B cell (primary cell): ENCODE measurements around the gene ZFYVE9. TPM values are rescaled to one million over a fixed set of nuclear protein-coding genes. Genes with fewer than 3 reads are reported as not detected.

Experiments used
- ATAC-seq: fragments of 200-7000 bp; cut with Tn5 transposase; one replicate; pipeline ENCODE4 v1.10.0; 2021; ENCODE audit warnings: low read depth, mild to moderate bottlenecking, moderate number of reproducible peaks, moderate library complexity
- CTCF ChIA-PET: fragments of 350-600 bp; sonication (Branson Sonifier 250); formaldehyde crosslinking; loops from one replicate; lab custom pipeline; 2021; ENCODE audit warnings: antibody characterized with exemption, inconsistent platforms; lab: Charles Lee
- POLR2A ChIA-PET: fragments of 350-600 bp; sonication (Branson Sonifier 250); formaldehyde crosslinking; loops from one replicate; lab custom pipeline; 2021; ENCODE audit warnings: antibody characterized with exemption; lab: Charles Lee
- DNase-seq: peaks from one replicate; pipeline ENCODE4 v3.0.0; 2013
- H2AFZ ChIP-seq: 2 replicates; pipeline ENCODE4 v1.6.1; 2012; ENCODE audit warnings: mild to moderate bottlenecking, low read depth, low read length; ENCODE audit not compliant: insufficient read depth, poor library complexity, severe bottlenecking
- H3K27ac ChIP-seq, 2 donors: 1 replicate in 1 of 2; 2 replicates in 1 of 2; pipeline ENCODE4 v1.5.1; 2012 to 2013; ENCODE audit warnings: low read length in 2 of 2, mild to moderate bottlenecking in 2 of 2, moderate library complexity in 1 of 2
- H3K27me3 ChIP-seq, 4 experiments: fragments of 200-600 bp in 1 of 4; sonication (generic) in 1 of 4; replicated peaks in 1 of 4; 1 replicate in 2 of 4; 2 replicates in 2 of 4; pipeline versions ENCODE4 v1.6.1 to v1.7.0; 2013 to 2016; ENCODE audit warnings: low read length in 3 of 4, mild to moderate bottlenecking in 2 of 4, mixed read lengths in 1 of 4, moderate library complexity in 1 of 4; ENCODE audit not compliant: insufficient read depth in 4 of 4, control insufficient read depth in 3 of 4; ENCODE audit errors: control extremely low read depth in 1 of 4
- H3K36me3 ChIP-seq, 2 experiments: replicated peaks in 1 of 2; 1 replicate in 1 of 2; 2 replicates in 1 of 2; pipeline versions ENCODE4 v1.6.1 to v1.7.1; 2013; ENCODE audit warnings: low read length in 1 of 2; ENCODE audit not compliant: insufficient read depth in 2 of 2, control insufficient read depth in 1 of 2; ENCODE audit errors: control extremely low read depth in 1 of 2, extremely low read depth in 1 of 2
- H3K4me1 ChIP-seq, 2 donors: fragments of 200-600 bp in 1 of 2; sonication (generic) in 1 of 2; 1 replicate in 1 of 2; 2 replicates in 1 of 2; pipeline versions ENCODE4 v1.5.1 to v1.6.1; 2013 to 2017; ENCODE audit warnings: low read length in 2 of 2; ENCODE audit not compliant: control insufficient read depth in 2 of 2, insufficient read depth in 2 of 2
- H3K4me2 ChIP-seq: replicated peaks from 2 replicates; pipeline ENCODE3; 2012; ENCODE audit warnings: mild to moderate bottlenecking, low read depth, low read length; ENCODE audit not compliant: poor library complexity, severe bottlenecking
- H3K4me3 ChIP-seq, 5 experiments: fragments of 200-600 bp in 1 of 5; sonication (generic) in 1 of 5; 1 replicate in 3 of 5; 2 replicates in 2 of 5; pipeline versions ENCODE4 v1.5.1 to v1.7.0; 2011 to 2016; ENCODE audit warnings: low read length in 4 of 5, mild to moderate bottlenecking in 4 of 5, low read depth in 2 of 5, control low read depth in 1 of 5, moderate library complexity in 1 of 5; ENCODE audit not compliant: insufficient read depth in 1 of 5; ENCODE audit errors: control extremely low read depth in 1 of 5, extremely low read depth in 1 of 5
- H3K79me2 ChIP-seq: fragments of 200-600 bp; sonication (generic); one replicate; pipeline ENCODE4 v1.6.0; 2016; ENCODE audit warnings: low read length; ENCODE audit not compliant: control insufficient read depth, insufficient read depth
- H3K9ac ChIP-seq: fragments of 200-600 bp; sonication (generic); 2 replicates; pipeline ENCODE4 v1.6.1; 2017; ENCODE audit warnings: mild to moderate bottlenecking, low read length, moderate library complexity
- H3K9me3 ChIP-seq, 3 donors: one replicate each; pipeline versions ENCODE4 v1.6.1 to v1.7.1; 2013; ENCODE audit warnings: low read length in 2 of 3; ENCODE audit not compliant: control insufficient read depth in 2 of 3, insufficient read depth in 1 of 3; ENCODE audit errors: control extremely low read depth in 1 of 3
- H4K20me1 ChIP-seq: 2 replicates; pipeline ENCODE4 v1.6.0; 2012; ENCODE audit warnings: mild to moderate bottlenecking, low read length; ENCODE audit not compliant: insufficient read depth, control insufficient read depth, poor library complexity, severe bottlenecking
- H3K27ac Mint-ChIP-seq: one replicate; pipeline ENCODE4 v1.8.0; 2021; ENCODE audit warnings: mixed read lengths
- H3K27me3 Mint-ChIP-seq: one replicate; pipeline ENCODE4 v1.8.0; 2021; ENCODE audit warnings: mixed read lengths
- H3K4me1 Mint-ChIP-seq: one replicate; pipeline ENCODE4 v1.8.0; 2021; ENCODE audit warnings: mixed read lengths
- H3K4me3 Mint-ChIP-seq: one replicate; pipeline ENCODE4 v1.8.0; 2021; ENCODE audit warnings: mixed read lengths
- H3K9me3 Mint-ChIP-seq: one replicate; pipeline ENCODE4 v1.8.0; 2022; ENCODE audit warnings: mixed read lengths; ENCODE audit not compliant: insufficient read depth
- EZH2 ChIP-seq: IDR thresholded peaks from 2 replicates; pipeline ENCODE4 v1.6.1; 2012; ENCODE audit warnings: borderline replicate concordance, low read depth, mild to moderate bottlenecking, moderate library complexity, low read length; ENCODE audit not compliant: insufficient read depth, poor library complexity, severe bottlenecking
- WGBS: methylation state at CpG from one replicate; pipeline ENCODE4 v1.1.5; 2013; ENCODE audit warnings: missing lambda C conversion rate; ENCODE audit not compliant: insufficient coverage; 5-methylcytosine and 5-hydroxymethylcytosine counted together
- intact Hi-C: fragments of 100-400 bp; cut with micrococcal nuclease; formaldehyde crosslinking; loops from one replicate; pipeline ENCODE4 v1.10.0; 2022
- polyA plus RNA-seq: library from polyadenylated mRNA; depleted of rRNA; stranded (reverse); fragments of >200 nt; gene quantifications from 2 replicates; pipeline ENCODE4 v1.2.3, GENCODE V29; 2012
- total RNA-seq, 2 donors: library from RNA; stranded (reverse); fragments of 120-200 nt in 1 of 2; gene quantifications; 1 replicate in 1 of 2; 2 replicates in 1 of 2; pipeline versions ENCODE4 v1.2.3 to v1.2.4, GENCODE V29; 2013 to 2022
- TF ChIP-seq, protein P1 (sequence below): fragments of 200-600 bp; IDR thresholded peaks from one replicate; pipeline ENCODE4 v1.8.0; 2022; ENCODE audit warnings: antibody characterized with exemption, mild to moderate bottlenecking

Gene ZFYVE9
- total and polyA plus RNA-seq, 2 donors (not counting 1 experiment from before 2014, with no cell fraction given) = 0.16 to 3.3 TPM

DNA sequence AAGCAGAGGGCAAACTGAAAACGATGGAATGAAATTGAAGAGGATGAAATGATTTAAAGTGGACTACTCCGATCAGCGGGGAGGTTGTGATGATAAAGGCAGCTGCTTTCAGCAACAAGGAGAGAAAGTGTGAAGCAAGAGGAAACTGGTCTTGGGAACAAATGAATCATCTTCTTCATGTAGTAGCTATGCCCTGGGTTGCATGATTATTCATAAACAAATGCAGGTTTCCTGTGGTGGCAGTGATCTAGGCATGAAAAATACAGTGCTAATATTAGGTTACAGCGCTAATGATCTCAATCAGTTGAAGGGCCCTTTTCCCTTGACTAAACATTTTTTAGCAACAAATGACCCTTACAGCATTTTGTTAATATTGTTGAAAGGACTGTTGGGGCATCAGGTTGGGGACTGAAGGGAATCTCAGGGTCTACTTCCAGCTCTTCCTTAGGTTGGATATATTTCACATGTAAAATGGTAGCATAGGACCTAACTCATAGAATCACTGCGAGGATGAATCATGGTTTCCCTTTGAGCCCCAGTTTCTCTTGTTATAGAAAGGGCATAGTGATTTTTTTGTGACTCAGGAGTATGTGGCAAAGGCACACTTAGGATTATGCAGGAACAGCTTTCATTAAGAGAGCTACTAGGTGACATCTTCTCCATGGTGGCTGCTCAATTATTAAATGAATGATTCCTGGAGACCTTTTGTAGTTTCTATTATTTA, 1.9 kb upstream of the ZFYVE9 start:
- DNase-seq = no peak
- Mint-ChIP-seq H3K4me1 (peaks cover 27% of the 10 kb centered on the region), H3K9me3 (no peaks in the 10 kb centered on the region), H3K27ac (peak overlapping the region; percentile 1), H3K27me3 (peaks cover 36% of the 10 kb centered on the region), H3K4me3 (peak overlapping the region; percentile 7)
- Histone ChIP-seq H3K9ac (peak overlapping the region; percentile 8), H3K27me3 (peaks cover 0 to 33% (median 24%) of the 10 kb centered on the region in 4 experiments), H2AFZ (no peak overlapping the region), H4K20me1 (no peaks in the 10 kb centered on the region), H3K4me2 (no peak overlapping the region), H3K79me2 (no peaks in the 10 kb centered on the region), H3K4me1 (peaks cover 14 to 18% of the 10 kb centered on the region in 2 donors), H3K4me3 (no peak overlapping the region), H3K9me3 (no peaks in the 10 kb centered on the region), H3K27ac (no peak overlapping the region), H3K36me3 (no peaks in the 10 kb centered on the region)
- WGBS = 52% methylated on average over 3 of the region's 5 CpGs
- POLR2A ChIA-PET = no interaction called here
- TF ChIP-seq, protein P1, sequence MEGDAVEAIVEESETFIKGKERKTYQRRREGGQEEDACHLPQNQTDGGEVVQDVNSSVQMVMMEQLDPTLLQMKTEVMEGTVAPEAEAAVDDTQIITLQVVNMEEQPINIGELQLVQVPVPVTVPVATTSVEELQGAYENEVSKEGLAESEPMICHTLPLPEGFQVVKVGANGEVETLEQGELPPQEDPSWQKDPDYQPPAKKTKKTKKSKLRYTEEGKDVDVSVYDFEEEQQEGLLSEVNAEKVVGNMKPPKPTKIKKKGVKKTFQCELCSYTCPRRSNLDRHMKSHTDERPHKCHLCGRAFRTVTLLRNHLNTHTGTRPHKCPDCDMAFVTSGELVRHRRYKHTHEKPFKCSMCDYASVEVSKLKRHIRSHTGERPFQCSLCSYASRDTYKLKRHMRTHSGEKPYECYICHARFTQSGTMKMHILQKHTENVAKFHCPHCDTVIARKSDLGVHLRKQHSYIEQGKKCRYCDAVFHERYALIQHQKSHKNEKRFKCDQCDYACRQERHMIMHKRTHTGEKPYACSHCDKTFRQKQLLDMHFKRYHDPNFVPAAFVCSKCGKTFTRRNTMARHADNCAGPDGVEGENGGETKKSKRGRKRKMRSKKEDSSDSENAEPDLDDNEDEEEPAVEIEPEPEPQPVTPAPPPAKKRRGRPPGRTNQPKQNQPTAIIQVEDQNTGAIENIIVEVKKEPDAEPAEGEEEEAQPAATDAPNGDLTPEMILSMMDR = no peak
- TF ChIP-seq EZH2 = no peak
- intact Hi-C loops = loop anchor here (2.0 to 10.0 kb wide), 4 partner anchors 83 to 785 kb away; partner anchors contain the start of genes BTF3L4, ECHDC2, SCP2 and TXNDC12
- CTCF ChIA-PET = interaction anchor here (0.6 to 1.7 kb wide), 3 partner anchors 11 to 486 kb away, joined by 3 to 5 read pairs (median 4); no protein-coding TSS in a partner anchor
- ATAC-seq = peak; percentile 15
